SK-N-SH (cell line): ENCODE results near the gene KIF16B. TPM values are rescaled to one million over a fixed set of nuclear protein-coding genes. Genes with fewer than 3 reads are reported as not detected.

Experiments used
- CTCF ChIA-PET: fragments of 300-600, 350-600 bp; formaldehyde crosslinking; extraction: SDS; loops from one replicate; lab custom pipeline; 2021; lab: Yijun Ruan, JAX
- POLR2A ChIA-PET: fragments of 350-600 bp; sonication (Branson Sonifier 250); formaldehyde crosslinking; extraction: SDS; loops from one replicate; lab custom pipeline; 2020; ENCODE audit warnings: antibody characterized with exemption, inconsistent platforms; lab: Yijun Ruan, JAX
- DNase-seq: peaks from one replicate; pipeline ENCODE4 v3.0.0; 2012
- H2AFZ ChIP-seq: fragments of 200-600 bp; sonication (generic); 2 replicates; pipeline ENCODE4 v1.8.1; 2016; ENCODE audit warnings: antibody characterized with exemption, mild to moderate bottlenecking, low read depth
- H3F3A ChIP-seq: fragments of 200-600 bp; sonication (generic); replicated peaks from 2 replicates; pipeline ENCODE3; 2016; ENCODE audit warnings: antibody characterized with exemption, mild to moderate bottlenecking; ENCODE audit not compliant: insufficient read depth
- H3K27ac ChIP-seq, 2 experiments: fragments of 200-500 bp in 1 of 2; fragments of 200-600 bp in 1 of 2; sonication (Bioruptor generic) in 1 of 2; sonication (generic), shearing (Covaris generic) in 1 of 2; 2 replicates each; pipeline versions ENCODE4 v1.5.1 to v1.6.1; 2014 to 2016; ENCODE audit warnings: low read depth in 2 of 2, inconsistent platforms in 1 of 2, low read length in 1 of 2, mild to moderate bottlenecking in 1 of 2, mixed read lengths in 1 of 2
- H3K27me3 ChIP-seq: fragments of 200-600 bp; sonication (generic), shearing (Covaris generic); 2 replicates; pipeline ENCODE4 v1.6.1; 2016; ENCODE audit warnings: mixed run types; ENCODE audit not compliant: insufficient read depth
- H3K36me3 ChIP-seq, 2 experiments: fragments of 200-500 bp in 1 of 2; fragments of 200-600 bp in 1 of 2; sonication (Bioruptor generic) in 1 of 2; sonication (generic) in 1 of 2; replicated peaks in 1 of 2; 2 replicates each; pipeline versions ENCODE3 to v1.5.1; 2014 to 2016; ENCODE audit warnings: low read length in 1 of 2, mild to moderate bottlenecking in 1 of 2; ENCODE audit not compliant: insufficient read depth in 2 of 2, control insufficient read depth in 1 of 2
- H3K4me1 ChIP-seq, 2 experiments: fragments of 200-500 bp in 1 of 2; fragments of 200-600 bp in 1 of 2; sonication (Bioruptor generic) in 1 of 2; sonication (generic), shearing (Covaris generic) in 1 of 2; 2 replicates each; pipeline versions ENCODE4 v1.5.1 to v1.6.1; 2014 to 2016; ENCODE audit warnings: low read depth in 1 of 2, low read length in 1 of 2, mixed run types in 1 of 2; ENCODE audit not compliant: insufficient read depth in 2 of 2, control insufficient read depth in 1 of 2
- H3K4me2 ChIP-seq: fragments of 200-600 bp; sonication (generic), shearing (Covaris generic); 2 replicates; pipeline ENCODE4 v1.6.1; 2017; ENCODE audit warnings: mixed run types
- H3K4me3 ChIP-seq, 2 experiments: fragments of 200-500 bp in 1 of 2; fragments of 200-600 bp in 1 of 2; sonication (Bioruptor generic) in 1 of 2; sonication (generic), shearing (Covaris generic) in 1 of 2; 2 replicates each; pipeline versions ENCODE4 v1.5.1 to v1.8.1; 2014 to 2016; ENCODE audit warnings: low read depth in 2 of 2, inconsistent platforms in 1 of 2, low read length in 1 of 2, mild to moderate bottlenecking in 1 of 2, mixed read lengths in 1 of 2, moderate library complexity in 1 of 2
- H3K79me2 ChIP-seq: fragments of 200-600 bp; sonication (generic); 2 replicates; pipeline ENCODE4 v1.8.1; 2017; ENCODE audit warnings: mild to moderate bottlenecking; ENCODE audit not compliant: insufficient read depth
- H3K9ac ChIP-seq: fragments of 200-600 bp; sonication (generic); 2 replicates; pipeline ENCODE4 v1.6.1; 2017; ENCODE audit warnings: mixed run types
- H3K9me2 ChIP-seq: fragments of 200-600 bp; sonication (generic); 2 replicates; pipeline ENCODE4 v1.6.1; 2017; ENCODE audit warnings: mixed run types
- H3K9me3 ChIP-seq: fragments of 200-600 bp; sonication (generic); 2 replicates; pipeline ENCODE4 v1.6.1; 2017; ENCODE audit warnings: mixed run types, mild to moderate bottlenecking, moderate library complexity
- H4K20me1 ChIP-seq: fragments of 200-600 bp; sonication (generic); 2 replicates; pipeline ENCODE4 v1.6.1; 2017; ENCODE audit warnings: mild to moderate bottlenecking, mixed run types; ENCODE audit not compliant: insufficient read depth
- CHD2 ChIP-seq: fragments of 150-350 bp; IDR thresholded peaks from 2 replicates; pipeline ENCODE4 v1.6.1; 2018; ENCODE audit warnings: low read length; ENCODE audit not compliant: partially characterized antibody
- EP300 ChIP-seq, 2 experiments: IDR thresholded peaks; 2 replicates each; pipeline versions ENCODE4 v1.4.0 to v1.6.1; 2012; ENCODE audit warnings: borderline replicate concordance in 1 of 2, low read depth in 1 of 2, low read length in 1 of 2
- FOXJ3 ChIP-seq: sonication (generic); formaldehyde crosslinking; IDR thresholded peaks from 2 replicates; pipeline ENCODE4 v1.5.1; 2020; ENCODE audit warnings: mild to moderate bottlenecking, missing genetic modification reagents
- NRF1 ChIP-seq: IDR thresholded peaks from 2 replicates; pipeline ENCODE4 v1.6.1; 2012; ENCODE audit warnings: low read depth, mild to moderate bottlenecking, low read length
- POLR2AphosphoS5 ChIP-seq: IDR thresholded peaks from 2 replicates; pipeline ENCODE4 v1.6.1; 2012; ENCODE audit warnings: low read depth, low read length
- RAD21 ChIP-seq: IDR thresholded peaks from 2 replicates; pipeline ENCODE4 v1.6.1; 2012; ENCODE audit warnings: mild to moderate bottlenecking, low read length
- RFX5 ChIP-seq: IDR thresholded peaks from 2 replicates; pipeline ENCODE4 v1.6.1; 2012; ENCODE audit warnings: mild to moderate bottlenecking, improper control_type of control experiment, low read length
- SIN3A ChIP-seq: IDR thresholded peaks from 2 replicates; pipeline ENCODE4 v1.6.1; 2012; ENCODE audit warnings: low read depth, mild to moderate bottlenecking, low read length, moderate library complexity, borderline replicate concordance
- TAF1 ChIP-seq: IDR thresholded peaks from 2 replicates; pipeline ENCODE4 v1.6.1; 2012; ENCODE audit warnings: low read depth, mild to moderate bottlenecking, low read length, moderate library complexity, borderline replicate concordance
- TCF12 ChIP-seq: IDR thresholded peaks from 2 replicates; pipeline ENCODE4 v1.4.0; 2012
- TEAD4 ChIP-seq: IDR thresholded peaks from 2 replicates; pipeline ENCODE4 v1.4.0; 2012; ENCODE audit warnings: mild to moderate bottlenecking, borderline replicate concordance; ENCODE audit not compliant: insufficient read depth
- WGBS: methylation state at CpG from one replicate; pipeline ENCODE4 v1.1.6; 2017; ENCODE audit warnings: low lambda C conversion rate; 5-methylcytosine and 5-hydroxymethylcytosine counted together
- polyA plus RNA-seq, 3 experiments: library from polyadenylated mRNA; depleted of rRNA; stranded (reverse); fragments of >200 nt; gene quantifications; 2 replicates each; pipeline ENCODE4 v1.2.3, GENCODE V29; 2012
- TF ChIP-seq, protein P1 (sequence below): IDR thresholded peaks from 2 replicates; pipeline ENCODE4 v1.4.0; 2012; ENCODE audit warnings: low read depth, borderline replicate concordance
- TF ChIP-seq, protein P2 (sequence below): IDR thresholded peaks from 2 replicates; pipeline ENCODE4 v1.4.0; 2012; ENCODE audit warnings: low read depth
- TF ChIP-seq, protein P3 (sequence below): IDR thresholded peaks from 2 replicates; pipeline ENCODE4 v1.6.1; 2012; ENCODE audit warnings: mild to moderate bottlenecking, low read depth, low read length, moderate library complexity
- TF ChIP-seq, protein P4 (sequence below): IDR thresholded peaks from 2 replicates; pipeline ENCODE4 v1.4.0; 2012; ENCODE audit warnings: low read depth, borderline replicate concordance
- TF ChIP-seq, protein P5 (sequence below): IDR thresholded peaks from 2 replicates; pipeline ENCODE4; 2012

The KIF16B gene, protein sequence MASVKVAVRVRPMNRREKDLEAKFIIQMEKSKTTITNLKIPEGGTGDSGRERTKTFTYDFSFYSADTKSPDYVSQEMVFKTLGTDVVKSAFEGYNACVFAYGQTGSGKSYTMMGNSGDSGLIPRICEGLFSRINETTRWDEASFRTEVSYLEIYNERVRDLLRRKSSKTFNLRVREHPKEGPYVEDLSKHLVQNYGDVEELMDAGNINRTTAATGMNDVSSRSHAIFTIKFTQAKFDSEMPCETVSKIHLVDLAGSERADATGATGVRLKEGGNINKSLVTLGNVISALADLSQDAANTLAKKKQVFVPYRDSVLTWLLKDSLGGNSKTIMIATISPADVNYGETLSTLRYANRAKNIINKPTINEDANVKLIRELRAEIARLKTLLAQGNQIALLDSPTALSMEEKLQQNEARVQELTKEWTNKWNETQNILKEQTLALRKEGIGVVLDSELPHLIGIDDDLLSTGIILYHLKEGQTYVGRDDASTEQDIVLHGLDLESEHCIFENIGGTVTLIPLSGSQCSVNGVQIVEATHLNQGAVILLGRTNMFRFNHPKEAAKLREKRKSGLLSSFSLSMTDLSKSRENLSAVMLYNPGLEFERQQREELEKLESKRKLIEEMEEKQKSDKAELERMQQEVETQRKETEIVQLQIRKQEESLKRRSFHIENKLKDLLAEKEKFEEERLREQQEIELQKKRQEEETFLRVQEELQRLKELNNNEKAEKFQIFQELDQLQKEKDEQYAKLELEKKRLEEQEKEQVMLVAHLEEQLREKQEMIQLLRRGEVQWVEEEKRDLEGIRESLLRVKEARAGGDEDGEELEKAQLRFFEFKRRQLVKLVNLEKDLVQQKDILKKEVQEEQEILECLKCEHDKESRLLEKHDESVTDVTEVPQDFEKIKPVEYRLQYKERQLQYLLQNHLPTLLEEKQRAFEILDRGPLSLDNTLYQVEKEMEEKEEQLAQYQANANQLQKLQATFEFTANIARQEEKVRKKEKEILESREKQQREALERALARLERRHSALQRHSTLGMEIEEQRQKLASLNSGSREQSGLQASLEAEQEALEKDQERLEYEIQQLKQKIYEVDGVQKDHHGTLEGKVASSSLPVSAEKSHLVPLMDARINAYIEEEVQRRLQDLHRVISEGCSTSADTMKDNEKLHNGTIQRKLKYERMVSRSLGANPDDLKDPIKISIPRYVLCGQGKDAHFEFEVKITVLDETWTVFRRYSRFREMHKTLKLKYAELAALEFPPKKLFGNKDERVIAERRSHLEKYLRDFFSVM (N-terminal part only)
- 3.3 and 3.7 TPM in 2 replicates for polyA plus RNA-seq (2012; rRNA removed)
- 3.7 and 5.2 TPM in 2 replicates for polyA plus RNA-seq (2012; cell fraction: cytosol; rRNA removed)
- polyA plus RNA-seq (2012; cell fraction: nucleus; rRNA removed): 4.7 and 7.7 TPM in 2 replicates

DNA sequence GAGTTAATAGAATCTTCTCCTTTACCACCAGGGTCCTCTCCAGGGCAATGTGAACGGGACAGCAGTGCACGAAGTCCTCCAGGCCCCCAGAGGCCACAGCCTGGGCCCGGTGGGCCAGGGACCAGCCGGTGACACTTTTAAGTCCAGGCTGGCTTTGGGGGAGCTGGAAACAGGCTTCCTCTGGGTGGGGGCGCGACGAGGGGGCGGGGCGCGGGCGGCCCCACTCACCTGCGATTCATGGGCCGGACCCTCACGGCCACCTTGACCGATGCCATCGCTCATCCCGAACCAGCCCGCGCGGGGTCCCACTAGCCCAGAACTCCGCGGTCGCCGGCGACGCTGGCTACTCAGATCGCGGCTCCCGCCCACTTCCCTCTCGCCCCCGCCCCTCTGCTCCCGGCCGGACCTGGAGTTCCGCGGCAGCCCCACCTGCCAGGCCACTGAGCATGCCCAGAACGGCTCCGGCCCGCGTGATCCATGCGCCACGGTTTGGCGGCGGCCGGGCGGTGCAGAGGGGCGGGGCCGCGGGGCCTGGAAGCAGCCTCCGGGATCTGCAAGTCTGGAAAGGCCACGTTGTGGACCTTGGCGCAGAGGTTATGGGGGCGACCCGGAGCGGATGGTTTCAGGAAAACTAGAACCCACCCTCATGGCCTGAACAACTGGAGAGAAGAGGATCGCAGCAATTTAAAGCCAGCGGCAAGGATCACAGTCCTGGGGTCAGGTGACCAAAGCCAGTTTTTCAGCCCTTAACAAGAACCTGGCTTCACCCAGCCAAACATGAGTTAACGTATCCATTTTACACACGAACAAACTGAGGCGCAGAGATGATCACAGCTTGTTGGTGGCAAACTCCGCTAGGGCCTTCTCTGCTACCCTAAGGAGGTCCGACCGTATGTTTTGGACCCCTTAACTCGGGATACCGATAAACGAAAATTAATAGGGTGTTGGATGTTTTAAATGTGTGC lies at the start of gene KIF16B:
KIF16B (minus strand) TSS at position 448 of the 965 bp plus-strand sequence; CDS start at position 275, 173 bp downstream.
- Histone ChIP-seq H3K9me3 (no peaks in the 10 kb centered on the region), H3K4me2 (peak within 1 kb of the TSS; percentile 87), H3K27me3 (no peaks in the 10 kb centered on the region), H4K20me1 (no peaks in the 10 kb centered on the region), H3K27ac (peak within 1 kb of the TSS; percentile 9 to 83; a peak in 3 of 4 replicates), H3K79me2 (no peaks in the 10 kb centered on the region), H3K4me1 (peaks cover 0 to 13% of the 10 kb centered on the region in 2 experiments; a peak in 1 of 4 replicates), H3K4me3 (peak within 1 kb of the TSS; percentile 71 to 72), H3K9ac (peak within 1 kb of the TSS; percentile 69), H2AFZ (peak within 1 kb of the TSS; percentile 94), H3K36me3 (no peaks in the 10 kb centered on the region), H3F3A (peaks cover 4% of the 10 kb centered on the region), H3K9me2 (no peaks in the 10 kb centered on the region)
- peak; percentile 96 for DNase-seq
- CTCF ChIA-PET: interaction anchor here (1.0 to 2.4 kb wide), 3 partner anchors 71 to 188 kb away, joined by 3 to 10 read pairs (median 3); no protein-coding TSS in a partner anchor
- POLR2A ChIA-PET: no interaction called here
- WGBS: 14% methylated on average over 37 of the region's 65 CpGs
- TF ChIP-seq NRF1 (peak; percentile 74), EP300 (IDR thresholded peaks at IDR 0.05; ENCODE audit: borderline replicate concordance in 1 of 2, low read depth in 1 of 2, low read length in 1 of 2) (0 out of 4 replicates have a peak, but pooled peaks of 1 of the 2 experiments have one; percentile 11), FOXJ3 (CRISPR knock-in tag) (0 out of 2 replicates have a peak, but pooled peaks have one; percentile 17), TEAD4 (no peak), SIN3A (no peak; the same call in 1 of the 2 replicates), CHD2 (peak; percentile 58), RFX5 (0 out of 2 replicates have a peak, but pooled peaks have one; percentile 27), RAD21 (peak; percentile 44), TCF12 (no peak), TAF1 (peak; percentile 63), POLR2AphosphoS5 (peak; percentile 50; the same call in 1 of the 2 replicates)
- TF ChIP-seq, protein P1, sequence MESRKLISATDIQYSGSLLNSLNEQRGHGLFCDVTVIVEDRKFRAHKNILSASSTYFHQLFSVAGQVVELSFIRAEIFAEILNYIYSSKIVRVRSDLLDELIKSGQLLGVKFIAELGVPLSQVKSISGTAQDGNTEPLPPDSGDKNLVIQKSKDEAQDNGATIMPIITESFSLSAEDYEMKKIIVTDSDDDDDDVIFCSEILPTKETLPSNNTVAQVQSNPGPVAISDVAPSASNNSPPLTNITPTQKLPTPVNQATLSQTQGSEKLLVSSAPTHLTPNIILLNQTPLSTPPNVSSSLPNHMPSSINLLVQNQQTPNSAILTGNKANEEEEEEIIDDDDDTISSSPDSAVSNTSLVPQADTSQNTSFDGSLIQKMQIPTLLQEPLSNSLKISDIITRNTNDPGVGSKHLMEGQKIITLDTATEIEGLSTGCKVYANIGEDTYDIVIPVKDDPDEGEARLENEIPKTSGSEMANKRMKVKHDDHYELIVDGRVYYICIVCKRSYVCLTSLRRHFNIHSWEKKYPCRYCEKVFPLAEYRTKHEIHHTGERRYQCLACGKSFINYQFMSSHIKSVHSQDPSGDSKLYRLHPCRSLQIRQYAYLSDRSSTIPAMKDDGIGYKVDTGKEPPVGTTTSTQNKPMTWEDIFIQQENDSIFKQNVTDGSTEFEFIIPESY: no peak
- TF ChIP-seq, protein P2, sequence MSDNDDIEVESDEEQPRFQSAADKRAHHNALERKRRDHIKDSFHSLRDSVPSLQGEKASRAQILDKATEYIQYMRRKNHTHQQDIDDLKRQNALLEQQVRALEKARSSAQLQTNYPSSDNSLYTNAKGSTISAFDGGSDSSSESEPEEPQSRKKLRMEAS: peak; percentile 85
- TF ChIP-seq, protein P3, sequence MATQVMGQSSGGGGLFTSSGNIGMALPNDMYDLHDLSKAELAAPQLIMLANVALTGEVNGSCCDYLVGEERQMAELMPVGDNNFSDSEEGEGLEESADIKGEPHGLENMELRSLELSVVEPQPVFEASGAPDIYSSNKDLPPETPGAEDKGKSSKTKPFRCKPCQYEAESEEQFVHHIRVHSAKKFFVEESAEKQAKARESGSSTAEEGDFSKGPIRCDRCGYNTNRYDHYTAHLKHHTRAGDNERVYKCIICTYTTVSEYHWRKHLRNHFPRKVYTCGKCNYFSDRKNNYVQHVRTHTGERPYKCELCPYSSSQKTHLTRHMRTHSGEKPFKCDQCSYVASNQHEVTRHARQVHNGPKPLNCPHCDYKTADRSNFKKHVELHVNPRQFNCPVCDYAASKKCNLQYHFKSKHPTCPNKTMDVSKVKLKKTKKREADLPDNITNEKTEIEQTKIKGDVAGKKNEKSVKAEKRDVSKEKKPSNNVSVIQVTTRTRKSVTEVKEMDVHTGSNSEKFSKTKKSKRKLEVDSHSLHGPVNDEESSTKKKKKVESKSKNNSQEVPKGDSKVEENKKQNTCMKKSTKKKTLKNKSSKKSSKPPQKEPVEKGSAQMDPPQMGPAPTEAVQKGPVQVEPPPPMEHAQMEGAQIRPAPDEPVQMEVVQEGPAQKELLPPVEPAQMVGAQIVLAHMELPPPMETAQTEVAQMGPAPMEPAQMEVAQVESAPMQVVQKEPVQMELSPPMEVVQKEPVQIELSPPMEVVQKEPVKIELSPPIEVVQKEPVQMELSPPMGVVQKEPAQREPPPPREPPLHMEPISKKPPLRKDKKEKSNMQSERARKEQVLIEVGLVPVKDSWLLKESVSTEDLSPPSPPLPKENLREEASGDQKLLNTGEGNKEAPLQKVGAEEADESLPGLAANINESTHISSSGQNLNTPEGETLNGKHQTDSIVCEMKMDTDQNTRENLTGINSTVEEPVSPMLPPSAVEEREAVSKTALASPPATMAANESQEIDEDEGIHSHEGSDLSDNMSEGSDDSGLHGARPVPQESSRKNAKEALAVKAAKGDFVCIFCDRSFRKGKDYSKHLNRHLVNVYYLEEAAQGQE: peak; percentile 29; the same call in 1 of the 2 replicates
- TF ChIP-seq, protein P4, sequence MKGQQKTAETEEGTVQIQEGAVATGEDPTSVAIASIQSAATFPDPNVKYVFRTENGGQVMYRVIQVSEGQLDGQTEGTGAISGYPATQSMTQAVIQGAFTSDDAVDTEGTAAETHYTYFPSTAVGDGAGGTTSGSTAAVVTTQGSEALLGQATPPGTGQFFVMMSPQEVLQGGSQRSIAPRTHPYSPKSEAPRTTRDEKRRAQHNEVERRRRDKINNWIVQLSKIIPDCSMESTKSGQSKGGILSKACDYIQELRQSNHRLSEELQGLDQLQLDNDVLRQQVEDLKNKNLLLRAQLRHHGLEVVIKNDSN: peak; percentile 71; the same call in 1 of the 2 replicates
- TF ChIP-seq, protein P5, sequence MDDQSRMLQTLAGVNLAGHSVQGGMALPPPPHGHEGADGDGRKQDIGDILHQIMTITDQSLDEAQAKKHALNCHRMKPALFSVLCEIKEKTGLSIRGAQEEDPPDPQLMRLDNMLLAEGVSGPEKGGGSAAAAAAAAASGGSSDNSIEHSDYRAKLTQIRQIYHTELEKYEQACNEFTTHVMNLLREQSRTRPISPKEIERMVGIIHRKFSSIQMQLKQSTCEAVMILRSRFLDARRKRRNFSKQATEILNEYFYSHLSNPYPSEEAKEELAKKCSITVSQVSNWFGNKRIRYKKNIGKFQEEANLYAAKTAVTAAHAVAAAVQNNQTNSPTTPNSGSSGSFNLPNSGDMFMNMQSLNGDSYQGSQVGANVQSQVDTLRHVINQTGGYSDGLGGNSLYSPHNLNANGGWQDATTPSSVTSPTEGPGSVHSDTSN: 0 out of 2 replicates have a peak, but pooled peaks have one; percentile 7
